HL-60 (cell line): Measurements from ENCODE around the gene CSF1.

Experiments
- DNase-seq, 2 experiments: peaks; one replicate each; pipeline ENCODE4 v3.0.0-alpha.2; 2010 to 2020; ENCODE audit warnings: low read depth in 1 of 2, low spot score in 1 of 2
- H3K27ac ChIP-seq: fragments of 250-450 bp; sonication (Bioruptor Pico); replicated peaks from 2 replicates; pipeline ENCODE4 v1.5.1; 2020; ENCODE audit warnings: mild to moderate bottlenecking, moderate library complexity
- H3K27me3 ChIP-seq: fragments of 250-450 bp; sonication (Bioruptor Pico); 2 replicates; pipeline ENCODE4 v1.5.1; 2021; ENCODE audit warnings: mild to moderate bottlenecking, moderate library complexity; ENCODE audit not compliant: insufficient read depth, poor library complexity, severe bottlenecking
- H3K4me3 ChIP-seq: replicated peaks from 2 replicates; pipeline ENCODE4 v1.5.1; 2011; ENCODE audit warnings: mild to moderate bottlenecking, control low read depth, low read length; ENCODE audit not compliant: insufficient read depth
- GABPA ChIP-seq: IDR thresholded peaks from 2 replicates; pipeline ENCODE4 v1.6.1; 2012; ENCODE audit warnings: low read depth
- POLR2AphosphoS5 ChIP-seq: IDR thresholded peaks from 2 replicates; pipeline ENCODE4 v1.6.1; 2012; ENCODE audit warnings: low read depth
- REST ChIP-seq: IDR thresholded peaks from 2 replicates; pipeline ENCODE4 v1.6.1; 2012; ENCODE audit warnings: low read depth; ENCODE audit not compliant: insufficient replicate concordance
- SPI1 ChIP-seq: IDR thresholded peaks from 2 replicates; pipeline ENCODE4 v1.6.1; 2012; ENCODE audit warnings: low read depth, mild to moderate bottlenecking, borderline replicate concordance
- TF ChIP-seq, protein P1 (sequence below): IDR thresholded peaks from one replicate; pipeline ENCODE4 v1.5.1; 2011; ENCODE audit warnings: low read length, control low read depth, inconsistent platforms; ENCODE audit not compliant: insufficient read depth

CSF1 gene

GRCh38 chr1:109977225-109977624 lies 66.6 kb downstream of the CSF1 start:
- no peak overlapping the region for H3K27ac ChIP-seq
- no peak overlapping the region for H3K4me3 ChIP-seq
- TF ChIP-seq, protein P1, sequence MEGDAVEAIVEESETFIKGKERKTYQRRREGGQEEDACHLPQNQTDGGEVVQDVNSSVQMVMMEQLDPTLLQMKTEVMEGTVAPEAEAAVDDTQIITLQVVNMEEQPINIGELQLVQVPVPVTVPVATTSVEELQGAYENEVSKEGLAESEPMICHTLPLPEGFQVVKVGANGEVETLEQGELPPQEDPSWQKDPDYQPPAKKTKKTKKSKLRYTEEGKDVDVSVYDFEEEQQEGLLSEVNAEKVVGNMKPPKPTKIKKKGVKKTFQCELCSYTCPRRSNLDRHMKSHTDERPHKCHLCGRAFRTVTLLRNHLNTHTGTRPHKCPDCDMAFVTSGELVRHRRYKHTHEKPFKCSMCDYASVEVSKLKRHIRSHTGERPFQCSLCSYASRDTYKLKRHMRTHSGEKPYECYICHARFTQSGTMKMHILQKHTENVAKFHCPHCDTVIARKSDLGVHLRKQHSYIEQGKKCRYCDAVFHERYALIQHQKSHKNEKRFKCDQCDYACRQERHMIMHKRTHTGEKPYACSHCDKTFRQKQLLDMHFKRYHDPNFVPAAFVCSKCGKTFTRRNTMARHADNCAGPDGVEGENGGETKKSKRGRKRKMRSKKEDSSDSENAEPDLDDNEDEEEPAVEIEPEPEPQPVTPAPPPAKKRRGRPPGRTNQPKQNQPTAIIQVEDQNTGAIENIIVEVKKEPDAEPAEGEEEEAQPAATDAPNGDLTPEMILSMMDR = no peak
- no peak for TF ChIP-seq SPI1
- no peak for TF ChIP-seq REST
- no peak for TF ChIP-seq GABPA
- no peak for TF ChIP-seq POLR2AphosphoS5
- H3K27me3 ChIP-seq = no peaks in the 10 kb centered on the region
- DNase-seq = no peak

GRCh38 chr1:109977657-109978378 lies 67.2 kb downstream of the CSF1 start:
- DNase-seq = no peak
- no peak for TF ChIP-seq GABPA
- TF ChIP-seq SPI1 = no peak
- TF ChIP-seq, protein P1 = no peak
- TF ChIP-seq REST = no peak
- TF ChIP-seq POLR2AphosphoS5 = no peak
- H3K4me3 ChIP-seq = no peak overlapping the region
- H3K27me3 ChIP-seq = no peaks in the 10 kb centered on the region
- no peak overlapping the region for H3K27ac ChIP-seq

- Histone ChIP-seq H3K27me3 (no peaks in the 10 kb centered on the region), H3K27ac (no peak overlapping the region), H3K4me3 (no peak overlapping the region)
- DNase-seq = no peak
- TF ChIP-seq POLR2AphosphoS5 (no peak), GABPA (no peak), SPI1 (no peak), REST (no peak)
- TF ChIP-seq, protein P1 = no peak
Measured at GRCh38 chr1:109978761-109979488, 68.3 kb downstream of the CSF1 start.
